Uterus (tissue), 2 donors: ENCODE measurements around the gene LRRC59.

Source experiments
- CTCF ChIP-seq, 4 experiments: fragments of 200-600 bp in 2 of 4; fragments of 450-650 bp in 2 of 4; sonication (generic) in 2 of 4; IDR thresholded peaks; one replicate each; pipeline ENCODE4 v1.5.1; 2016 to 2019; ENCODE audit warnings: antibody characterized with exemption in 4 of 4, mild to moderate bottlenecking in 2 of 4, moderate library complexity in 1 of 4
- POLR2A ChIP-seq, 2 donors: fragments of 450-650 bp; IDR thresholded peaks; one replicate each; pipeline ENCODE4 v1.6.1; 2016; ENCODE audit warnings: antibody characterized with exemption in 2 of 2, mild to moderate bottlenecking in 1 of 2, moderate library complexity in 1 of 2

DNA sequence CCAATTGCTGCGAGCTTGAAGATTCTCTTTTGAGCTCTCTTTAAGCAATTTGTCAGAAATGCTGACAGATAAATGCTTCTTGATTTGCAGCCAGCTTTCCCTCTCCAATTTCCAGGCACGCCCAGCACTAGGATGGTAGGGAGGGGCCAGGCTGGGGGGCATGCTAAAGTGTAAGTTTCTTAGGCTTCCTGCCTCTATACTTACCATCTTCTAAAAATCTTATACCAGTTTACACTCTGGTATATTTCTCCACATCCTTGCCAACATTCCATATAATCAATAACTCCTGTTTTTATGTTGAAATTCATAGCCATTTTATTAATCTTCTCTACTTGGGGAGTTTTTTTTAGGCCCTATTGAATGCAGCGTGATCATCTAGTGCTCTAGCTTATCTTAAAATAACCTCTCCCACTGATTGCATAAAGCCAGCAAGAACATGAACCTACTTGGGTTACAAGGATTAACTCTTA, 46.2 kb upstream of the LRRC59 start:
- TF ChIP-seq CTCF (IDR thresholded peaks at IDR 0.05) (no peak), POLR2A (IDR thresholded peaks at IDR 0.05) (no peak)
